Muscle of back (tissue), 11 donors: ENCODE results near the gene SEMA6B. TPM values are rescaled to one million over a fixed set of nuclear protein-coding genes. Genes with fewer than 3 reads are reported as not detected.

Experiments
- DNase-seq, 3 donors: peaks; one replicate each; pipeline versions ENCODE4 v3.0.0 to v3.0.0-alpha.2; 2013
- polyA plus RNA-seq, 10 donors: library from polyadenylated mRNA; unstranded; fragments of 120-200 nt; gene quantifications; one replicate each; pipeline ENCODE4 v1.2.1, GENCODE V29; 2013; ENCODE audit not compliant: insufficient read length in 10 of 10

SEMA6B gene
- polyA plus RNA-seq, 10 donors: 27.5 to 45.9 (median 35.8) TPM

- no peak for DNase-seq
Measured at GRCh38 chr19:4493929-4494690, 65.4 kb downstream of the SEMA6B start.

DNA sequence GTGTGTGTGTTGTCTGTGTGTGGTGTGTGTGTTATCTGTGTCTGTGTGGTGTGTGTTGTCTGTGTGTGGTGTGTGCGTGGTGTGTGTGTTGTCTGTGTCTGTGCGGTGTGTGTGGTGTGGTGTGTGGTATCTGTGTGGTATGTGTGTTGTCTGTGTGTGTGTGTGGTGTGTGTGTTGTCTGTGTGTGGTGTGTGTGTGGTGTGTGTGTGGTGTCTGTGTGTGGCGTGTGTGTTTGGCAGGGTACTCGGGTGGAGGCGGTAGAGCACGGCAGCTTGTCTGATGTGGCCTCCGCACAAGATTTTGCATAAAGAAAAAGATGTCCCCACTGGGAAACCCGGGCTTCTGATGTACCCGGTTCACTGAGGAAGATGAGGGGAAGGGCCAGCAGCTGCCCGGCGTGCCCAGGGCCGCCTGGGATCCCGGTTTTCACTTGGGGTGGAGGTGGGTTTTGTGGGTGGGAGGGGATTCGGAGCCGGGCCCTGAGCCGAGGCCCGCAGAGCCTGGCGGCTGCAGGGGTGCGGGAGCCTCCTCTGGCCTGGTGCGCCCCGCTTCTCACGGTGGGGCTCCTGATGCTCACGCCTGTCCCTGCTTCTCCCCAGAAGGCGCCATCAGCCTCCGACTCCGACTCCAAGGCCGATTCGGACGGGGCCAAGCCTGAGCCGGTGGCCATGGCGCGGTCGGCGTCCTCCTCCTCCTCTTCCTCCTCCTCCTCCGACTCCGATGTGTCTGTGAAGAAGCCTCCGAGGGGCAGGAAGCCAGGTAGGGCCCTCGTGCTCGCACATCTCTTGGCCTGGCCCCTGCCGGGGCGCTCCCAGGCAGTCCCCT is 66.2 kb downstream of the SEMA6B start:
- DNase-seq: no peak

Other genes starting within 250 kb of the SEMA6B start
- 10 to 100 TPM in 1 of 10 donors, 1 to 10 TPM in 9; 4.4 to 13.8 (median 4.8) TPM for gene STAP2, start 220.9 kb downstream of the SEMA6B start, polyA plus RNA-seq
- gene MPND, start 216.1 kb downstream of the SEMA6B start, polyA plus RNA-seq: 10 to 100 TPM; 10.9 to 15.9 (median 14.6) TPM
- gene SH3GL1, start 159.1 kb downstream of the SEMA6B start, polyA plus RNA-seq: 10 to 100 TPM; 45.0 to 80.2 (median 56.5) TPM
- gene CHAF1A, start 157.0 kb downstream of the SEMA6B start, polyA plus RNA-seq: 10 to 100 TPM in 8 of 10 donors, 1 to 10 TPM in 2; 8.2 to 17.3 (median 12.3) TPM
- 100 to 1,000 TPM in 1 of 10 donors, 10 to 100 TPM in 9; 65.4 to 103 (median 90.2) TPM for gene UBXN6, start 101.9 kb downstream of the SEMA6B start, polyA plus RNA-seq
- gene HDGFL2, start 87.4 kb downstream of the SEMA6B start, polyA plus RNA-seq: 10 to 100 TPM; 47.3 to 91.9 (median 57.4) TPM
- 1 to 10 TPM in 9 of 10 donors, under 1 TPM in 1; 0.68 to 9.4 (median 4.6) TPM for gene PLIN4, start 41.2 kb downstream of the SEMA6B start, polyA plus RNA-seq
- 1 to 10 TPM in 9 of 10 donors, under 1 TPM in 1; 0.87 to 5.2 (median 1.5) TPM for gene PLIN5, start 24.5 kb downstream of the SEMA6B start, polyA plus RNA-seq
- under 1 TPM; 0.35 to 0.98 (median 0.61) TPM for gene LRG1, start 19.6 kb downstream of the SEMA6B start, polyA plus RNA-seq
- gene TNFAIP8L1, start 79.8 kb upstream of the SEMA6B start, polyA plus RNA-seq: 10 to 100 TPM in 6 of 10 donors, 1 to 10 TPM in 4; 8.7 to 13.9 (median 10.8) TPM
- gene MYDGF, start 110.7 kb upstream of the SEMA6B start, polyA plus RNA-seq: 10 to 100 TPM; 44.7 to 90.4 (median 56.5) TPM
- gene DPP9, start 164.2 kb upstream of the SEMA6B start, polyA plus RNA-seq: 10 to 100 TPM; 18.3 to 26.8 (median 21.5) TPM
- 1 to 10 TPM; 2.1 to 3.5 (median 3.0) TPM for gene FEM1A, start 232.1 kb upstream of the SEMA6B start, polyA plus RNA-seq